GM23248 (cell line): ENCODE data around the gene ERICH3. TPM values are rescaled to one million over a fixed set of nuclear protein-coding genes. Genes with fewer than 3 reads are reported as not detected.

ENCODE experiments used
- DNase-seq: peaks from one replicate; pipeline ENCODE4 v3.0.0-alpha.2; 2015
- H2AFZ ChIP-seq: fragments of 200-600 bp; sonication (generic); 2 replicates; pipeline ENCODE4 v1.6.1; 2016; ENCODE audit warnings: antibody characterized with exemption
- H3F3A ChIP-seq: fragments of 200-600 bp; sonication (generic); 2 replicates; pipeline ENCODE4 v1.6.1; 2016; ENCODE audit warnings: mild to moderate bottlenecking, antibody characterized with exemption, mixed run types; ENCODE audit not compliant: insufficient read depth
- H3K27ac ChIP-seq: fragments of 200-600 bp; sonication (generic); 2 replicates; pipeline ENCODE4 v1.5.1; 2016; ENCODE audit warnings: mild to moderate bottlenecking
- H3K27me3 ChIP-seq: fragments of 200-600 bp; sonication (generic); replicated peaks from 2 replicates; pipeline ENCODE4 v1.6.1; 2016; ENCODE audit warnings: mild to moderate bottlenecking; ENCODE audit not compliant: insufficient read depth
- H3K36me3 ChIP-seq: fragments of 200-600 bp; sonication (generic); 2 replicates; pipeline ENCODE4 v1.6.1; 2016; ENCODE audit warnings: low read depth, mild to moderate bottlenecking
- H3K4me1 ChIP-seq: fragments of 200-600 bp; sonication (generic); 2 replicates; pipeline ENCODE4 v1.6.1; 2016; ENCODE audit warnings: mild to moderate bottlenecking; ENCODE audit not compliant: insufficient read depth
- H3K4me2 ChIP-seq: fragments of 200-600 bp; sonication (generic); one replicate; pipeline ENCODE4 v1.6.1; 2016; ENCODE audit warnings: mild to moderate bottlenecking; ENCODE audit not compliant: unreplicated experiment
- H3K4me3 ChIP-seq: fragments of 200-600 bp; sonication (generic); 2 replicates; pipeline ENCODE4 v1.5.1; 2016; ENCODE audit warnings: mild to moderate bottlenecking
- H3K79me2 ChIP-seq: fragments of 200-600 bp; sonication (generic); 2 replicates; pipeline ENCODE4 v1.6.1; 2016; ENCODE audit warnings: mild to moderate bottlenecking; ENCODE audit not compliant: insufficient read depth
- H3K9ac ChIP-seq: fragments of 200-600 bp; sonication (generic); 2 replicates; pipeline ENCODE4 v1.6.1; 2016; ENCODE audit warnings: mild to moderate bottlenecking
- H3K9me2 ChIP-seq: fragments of 200-600 bp; sonication (generic); 2 replicates; pipeline ENCODE4 v1.6.1; 2016; ENCODE audit warnings: mixed run types, mild to moderate bottlenecking, moderate library complexity; ENCODE audit not compliant: insufficient read depth
- H3K9me3 ChIP-seq: fragments of 200-600 bp; sonication (generic); one replicate; pipeline ENCODE4 v1.6.1; 2017; ENCODE audit warnings: low read depth
- H4K20me1 ChIP-seq: fragments of 200-600 bp; sonication (generic); 2 replicates; pipeline ENCODE4 v1.6.0; 2016; ENCODE audit not compliant: insufficient read depth
- EZH2 ChIP-seq: fragments of 200-600 bp; sonication (generic); IDR thresholded peaks from 2 replicates; pipeline ENCODE4 v1.6.1; 2018; ENCODE audit warnings: antibody characterized with exemption, mild to moderate bottlenecking; ENCODE audit not compliant: insufficient read depth, poor library complexity, severe bottlenecking
- EZH2phosphoT487 ChIP-seq: fragments of 200-600 bp; sonication (generic); IDR thresholded peaks from 2 replicates; pipeline ENCODE4 v1.6.1; 2018; ENCODE audit warnings: antibody characterized with exemption, moderate library complexity, mild to moderate bottlenecking, low read depth; ENCODE audit not compliant: insufficient read depth
- WGBS, 2 experiments: methylation state at CpG; one replicate each; pipeline ENCODE4 v1.1.6; 2015 to 2017; ENCODE audit warnings: low lambda C conversion rate in 2 of 2, low coverage in 1 of 2; ENCODE audit errors: missing lambda C conversion rate in 2 of 2; 5-methylcytosine and 5-hydroxymethylcytosine counted together
- in situ Hi-C: fragments of 300-500 bp; cut with MboI; formaldehyde crosslinking; loops from 2 replicates; pipeline ENCODE4 v1.15.0; 2020
- polyA plus RNA-seq: library from polyadenylated mRNA; unstranded; fragments of >200 nt; fragmentation: Nextera tagmentation; extraction: Ambion mirVana; gene quantifications from 2 replicates; pipeline ENCODE4 v1.2.1, GENCODE V29; 2016
- total RNA-seq: library from RNA; depleted of rRNA; stranded (reverse); fragments of >200 nt; shearing (Covaris generic); gene quantifications from 2 replicates; pipeline ENCODE4 v1.2.3, GENCODE V29; 2014; rRNA removed

ERICH3 gene
- total and polyA plus RNA-seq, 2 experiments from 2014 or later = not detected

- no peaks in the 10 kb centered on the region for H3K36me3 ChIP-seq
- in situ Hi-C loops = no loop called here
- no peak for DNase-seq
- 27 to 29% methylated on average over 2 of the region's 2 CpGs for WGBS, 2 experiments
- H4K20me1 ChIP-seq = no peaks in the 10 kb centered on the region
- H3K9me3 ChIP-seq = no peaks in the 10 kb centered on the region
- no peaks in the 10 kb centered on the region for H3F3A ChIP-seq
- no peak overlapping the region for H3K4me3 ChIP-seq
- no peaks in the 10 kb centered on the region for H3K27me3 ChIP-seq
- H3K4me1 ChIP-seq = no peaks in the 10 kb centered on the region
- no peak overlapping the region for H2AFZ ChIP-seq
- H3K9ac ChIP-seq = no peak overlapping the region
- H3K79me2 ChIP-seq = no peaks in the 10 kb centered on the region
- H3K27ac ChIP-seq = no peak overlapping the region
- H3K9me2 ChIP-seq = no peaks in the 10 kb centered on the region
- H3K4me2 ChIP-seq = no peak overlapping the region
- no peak for TF ChIP-seq EZH2phosphoT487
- TF ChIP-seq EZH2 = no peak
These were observed 149.6 kb downstream of the ERICH3 start for GRCh38 chr1:74523873-74524480.

GRCh38 chr1:74522148-74522547 is 151.4 kb downstream of the ERICH3 start:
- H3K79me2 ChIP-seq = no peaks in the 10 kb centered on the region
- H3F3A ChIP-seq = no peaks in the 10 kb centered on the region
- H4K20me1 ChIP-seq = no peaks in the 10 kb centered on the region
- H3K4me3 ChIP-seq = no peak overlapping the region
- no peak overlapping the region for H3K27ac ChIP-seq
- no peaks in the 10 kb centered on the region for H3K27me3 ChIP-seq
- no peaks in the 10 kb centered on the region for H3K4me1 ChIP-seq
- H3K4me2 ChIP-seq = no peak overlapping the region
- no peaks in the 10 kb centered on the region for H3K36me3 ChIP-seq
- H3K9ac ChIP-seq = no peak overlapping the region
- in situ Hi-C loops = no loop called here
- H3K9me2 ChIP-seq = no peaks in the 10 kb centered on the region
- no peak for DNase-seq
- TF ChIP-seq EZH2 (no peak), EZH2phosphoT487 (no peak)
- H2AFZ ChIP-seq = no peak overlapping the region
- 49% methylated on average over 4 of the region's 4 CpGs for WGBS, 2 experiments
- no peaks in the 10 kb centered on the region for H3K9me3 ChIP-seq

Other genes with a start within 250 kb of the ERICH3 start
- gene LRRC53, start 161.2 kb downstream of the ERICH3 start, total RNA-seq = not detected in 2 replicates
- not detected in 2 replicates for gene LRRC53, start 161.2 kb downstream of the ERICH3 start, polyA plus RNA-seq
- gene CRYZ, start 59.3 kb upstream of the ERICH3 start, total RNA-seq = 23.5 and 28.3 TPM in 2 replicates
- 26.1 and 26.9 TPM in 2 replicates for gene CRYZ, start 59.3 kb upstream of the ERICH3 start, polyA plus RNA-seq
- gene TYW3, start 59.4 kb upstream of the ERICH3 start, total RNA-seq = 13.9 and 16.0 TPM in 2 replicates
- 15.4 and 16.0 TPM in 2 replicates for gene TYW3, start 59.4 kb upstream of the ERICH3 start, polyA plus RNA-seq